HG03521 (cell line): ENCODE data around the gene ERI3.

Experiments used
- ATAC-seq: cut with Tn5 transposase; IDR thresholded peaks from one replicate; pipeline ENCODE4 v1.9.1; 2021; ENCODE audit warnings: mild to moderate bottlenecking, moderate library complexity; ENCODE audit not compliant: unreplicated experiment

The ERI3 gene

GRCh38 chr1:44263568-44264450, 91.2 kb downstream of the ERI3 start:
- no peak for ATAC-seq

GRCh38 chr1:44262816-44263567, 92.1 kb downstream of the ERI3 start:
- no peak for ATAC-seq

GRCh38 chr1:44262414-44262813, 92.6 kb downstream of the ERI3 start:
- no peak for ATAC-seq

- ATAC-seq: no peak
Measured at GRCh38 chr1:44261962-44262361, 93.1 kb downstream of the ERI3 start.

- ATAC-seq: no peak
Measured at GRCh38 chr1:44261171-44261817, 93.8 kb downstream of the ERI3 start.

GRCh38 chr1:44260792-44261170, 94.3 kb downstream of the ERI3 start:
- no peak for ATAC-seq

- no peak for ATAC-seq
Measured at GRCh38 chr1:44259090-44259489, 96.0 kb downstream of the ERI3 start.

GRCh38 chr1:44256762-44257554, 98.1 kb downstream of the ERI3 start:
- no peak for ATAC-seq

GRCh38 chr1:44254392-44254910, 100.6 kb downstream of the ERI3 start:
- ATAC-seq: no peak

- ATAC-seq: no peak
Measured at GRCh38 chr1:44251989-44252671, 102.9 kb downstream of the ERI3 start.

- ATAC-seq: no peak
Measured at GRCh38 chr1:44251486-44251885, 103.6 kb downstream of the ERI3 start.

GRCh38 chr1:44250068-44250781, 104.8 kb downstream of the ERI3 start:
- ATAC-seq: no peak

GRCh38 chr1:44249543-44249942, 105.5 kb downstream of the ERI3 start:
- no peak for ATAC-seq

GRCh38 chr1:44246806-44247205, 108.3 kb downstream of the ERI3 start:
- ATAC-seq: no peak

GRCh38 chr1:44244986-44245385, 110.1 kb downstream of the ERI3 start:
- no peak for ATAC-seq

GRCh38 chr1:44243782-44244495, 111.1 kb downstream of the ERI3 start:
- ATAC-seq: no peak

GRCh38 chr1:44242746-44243145, 112.3 kb downstream of the ERI3 start:
- no peak for ATAC-seq

- no peak for ATAC-seq
Measured at GRCh38 chr1:44240802-44241671, 114.0 kb downstream of the ERI3 start.
